Astrocyte (in vitro differentiated cells and primary cell): ENCODE results near the gene CACNG1.

Source experiments
- CTCF ChIP-seq: IDR thresholded peaks from 2 replicates; pipeline ENCODE4 v1.5.1; 2011; ENCODE audit warnings: low read depth, mild to moderate bottlenecking, inconsistent platforms, low read length, moderate library complexity; ENCODE audit not compliant: insufficient read depth
- EZH2 ChIP-seq: IDR thresholded peaks from 2 replicates; pipeline ENCODE4 v1.6.1; 2012; ENCODE audit warnings: mild to moderate bottlenecking, low read length, inconsistent platforms; ENCODE audit not compliant: insufficient read depth

GRCh38 chr17:67050066-67050465, 5.7 kb downstream of the CACNG1 start:
- TF ChIP-seq CTCF = no peak
- no peak for TF ChIP-seq EZH2
